Measurements from ENCODE around the gene SNORC.

SNORC gene

DNA sequence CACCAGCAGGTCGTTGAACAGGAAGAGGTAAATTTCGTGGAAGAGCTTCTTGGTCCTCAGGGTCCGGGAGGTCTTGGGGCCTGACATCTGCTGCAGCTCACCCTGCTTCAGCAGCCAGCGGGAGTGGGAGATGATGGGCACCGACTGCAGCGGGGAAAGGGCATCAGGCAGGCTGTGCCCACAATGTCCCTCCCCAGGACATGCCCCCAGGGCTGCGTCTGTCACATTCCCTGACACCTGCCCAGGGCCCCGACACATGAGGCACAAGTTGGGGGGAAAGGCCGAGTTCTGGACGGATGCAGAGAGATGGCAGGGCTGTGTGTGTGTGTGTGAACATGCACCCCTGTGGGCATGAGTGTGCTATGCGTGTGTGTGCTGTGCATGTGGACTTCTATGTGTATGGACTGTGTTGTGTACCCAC is 13.9 kb downstream of the SNORC start:
- no peak overlapping the region for H3K27ac ChIP-seq (ENCODE audit: low read depth, low read length, poor library complexity, severe bottlenecking)

DNA sequence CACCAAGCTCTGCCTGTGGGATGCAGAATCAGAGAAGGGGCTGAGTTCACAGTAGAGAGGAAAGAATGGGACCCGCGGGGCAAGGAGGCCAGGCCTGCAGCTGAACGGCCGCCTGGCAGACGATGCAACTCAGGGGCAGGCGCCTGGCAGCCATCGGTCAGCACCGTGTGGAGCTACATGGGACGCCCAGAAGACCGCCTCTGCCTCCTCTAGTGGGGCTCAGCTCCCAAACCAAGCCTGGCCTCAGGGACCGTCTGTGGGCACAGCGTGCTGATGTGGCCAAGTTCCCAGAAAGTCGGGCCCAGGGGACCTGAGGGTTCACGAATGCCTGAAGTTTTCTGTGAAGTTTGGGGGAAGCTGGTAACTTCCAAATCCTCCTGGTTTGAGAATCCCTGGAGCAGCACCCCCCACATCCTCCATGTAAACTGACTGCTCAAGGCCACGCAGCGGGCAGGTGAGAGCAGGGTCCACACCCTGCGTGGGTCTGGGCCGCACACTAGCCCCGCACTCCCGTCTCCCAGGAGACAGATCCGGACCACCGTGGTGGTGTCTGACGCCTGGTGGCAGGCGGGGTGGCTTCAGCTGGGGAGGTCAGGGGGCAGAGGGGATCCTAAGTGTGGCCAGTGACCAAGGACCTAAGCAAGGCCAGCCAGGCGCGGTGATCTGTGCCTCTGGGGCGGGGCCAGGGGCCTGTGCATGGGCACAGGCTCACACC is 14.6 kb downstream of the SNORC start:
- H2AFZ ChIP-seq (ENCODE audit: low read length) = no peak overlapping the region
- H3K9me3 ChIP-seq (ENCODE audit: low read length) = no peaks in the 10 kb centered on the region
- H4K20me1 ChIP-seq (ENCODE audit: insufficient read depth, low read length) = no peaks in the 10 kb centered on the region
- no peaks in the 10 kb centered on the region; the same call in 1 of the 2 replicates for H3K27me3 ChIP-seq (ENCODE audit: insufficient read depth, low read length)
- H3K4me3 ChIP-seq (ENCODE audit: low read depth, low read length, poor library complexity, severe bottlenecking) = no peak overlapping the region
- H3K36me3 ChIP-seq (ENCODE audit: insufficient read depth, low read length) = no peaks in the 10 kb centered on the region
- H3K79me2 ChIP-seq (ENCODE audit: insufficient read depth, low read length) = no peaks in the 10 kb centered on the region
- H3F3A ChIP-seq (ENCODE audit: insufficient read depth, low read length) = no peaks in the 10 kb centered on the region
- H3K9me2 ChIP-seq (ENCODE audit: low read depth, low read length) = no peaks in the 10 kb centered on the region
- H3K4me1 ChIP-seq (ENCODE audit: insufficient read depth, low read length, severe bottlenecking) = no peaks in the 10 kb centered on the region
- no peak for TF ChIP-seq EZH2 (IDR thresholded peaks at IDR 0.05; ENCODE audit: borderline replicate concordance, low read length)
- no peak for TF ChIP-seq CTCF (IDR thresholded peaks at IDR 0.05; ENCODE audit: low read length)
- H3K27ac ChIP-seq (ENCODE audit: low read depth, low read length, poor library complexity, severe bottlenecking) = no peak overlapping the region
- no peak overlapping the region for H3K9ac ChIP-seq (ENCODE audit: low read length)
- H3K4me2 ChIP-seq (ENCODE audit: low read length) = no peak overlapping the region

More for the DNA sequence above, 13.9 kb downstream of the SNORC start:
- Histone ChIP-seq H3K36me3 (ENCODE audit: insufficient read depth, low read length) (no peaks in the 10 kb centered on the region), H3K4me3 (ENCODE audit: low read depth, low read length, poor library complexity, severe bottlenecking) (no peak overlapping the region), H3K9me3 (ENCODE audit: low read length) (no peaks in the 10 kb centered on the region), H4K20me1 (ENCODE audit: insufficient read depth, low read length) (no peaks in the 10 kb centered on the region), H3K9me2 (ENCODE audit: low read depth, low read length) (no peaks in the 10 kb centered on the region), H3K27me3 (ENCODE audit: insufficient read depth, low read length) (no peaks in the 10 kb centered on the region; the same call in 1 of the 2 replicates), H3K4me2 (ENCODE audit: low read length) (no peak overlapping the region), H2AFZ (ENCODE audit: low read length) (no peak overlapping the region), H3K4me1 (ENCODE audit: insufficient read depth, low read length, severe bottlenecking) (no peaks in the 10 kb centered on the region), H3K9ac (ENCODE audit: low read length) (no peak overlapping the region), H3K79me2 (ENCODE audit: insufficient read depth, low read length) (no peaks in the 10 kb centered on the region), H3F3A (ENCODE audit: insufficient read depth, low read length) (no peaks in the 10 kb centered on the region)
- TF ChIP-seq EZH2 (IDR thresholded peaks at IDR 0.05; ENCODE audit: borderline replicate concordance, low read length) = no peak
- no peak for TF ChIP-seq CTCF (IDR thresholded peaks at IDR 0.05; ENCODE audit: low read length)

DNA sequence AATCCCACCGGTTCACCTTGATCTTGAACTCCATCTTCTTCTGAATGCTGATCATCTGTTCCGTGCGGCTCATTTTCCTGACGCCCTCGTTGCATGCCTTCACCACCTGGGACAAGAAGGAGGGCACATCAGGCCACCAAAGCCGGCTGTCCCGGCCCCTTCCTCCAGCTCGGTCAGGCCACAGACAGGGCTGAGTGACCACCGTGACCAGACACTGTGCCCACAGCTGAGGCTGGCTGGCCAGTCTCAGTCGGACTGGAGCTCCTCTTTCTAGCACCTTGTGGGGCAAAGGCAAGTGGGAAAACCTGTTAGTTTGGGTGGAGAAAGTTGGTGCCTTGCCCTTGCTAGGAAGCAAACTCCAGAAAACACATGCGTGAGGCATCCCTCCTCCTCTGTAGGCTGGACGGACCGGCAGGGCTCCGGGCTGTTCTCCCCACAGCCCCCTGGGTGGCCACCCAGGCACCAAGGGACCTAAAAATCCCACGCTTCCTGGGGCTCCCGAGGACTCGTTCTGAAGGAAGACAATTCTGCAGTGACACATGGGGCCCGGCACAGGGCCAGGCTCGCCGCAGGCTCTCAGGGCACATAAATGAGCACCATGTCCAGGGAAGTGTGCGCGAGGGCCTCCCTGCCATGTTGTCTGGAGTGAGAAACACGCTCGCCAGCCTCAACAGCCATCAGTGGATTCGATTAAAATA is 15.3 kb downstream of the SNORC start:
- H3K4me2 ChIP-seq (ENCODE audit: low read length) = no peak overlapping the region
- H3K9me2 ChIP-seq (ENCODE audit: low read depth, low read length) = no peaks in the 10 kb centered on the region
- no peaks in the 10 kb centered on the region for H3F3A ChIP-seq (ENCODE audit: insufficient read depth, low read length)
- H3K36me3 ChIP-seq (ENCODE audit: insufficient read depth, low read length) = no peaks in the 10 kb centered on the region
- no peaks in the 10 kb centered on the region; the same call in 1 of the 2 replicates for H3K27me3 ChIP-seq (ENCODE audit: insufficient read depth, low read length)
- no peaks in the 10 kb centered on the region for H4K20me1 ChIP-seq (ENCODE audit: insufficient read depth, low read length)
- H3K9me3 ChIP-seq (ENCODE audit: low read length) = no peaks in the 10 kb centered on the region
- TF ChIP-seq EZH2 (IDR thresholded peaks at IDR 0.05; ENCODE audit: borderline replicate concordance, low read length) = no peak
- TF ChIP-seq CTCF (IDR thresholded peaks at IDR 0.05; ENCODE audit: low read length) = no peak
- H3K79me2 ChIP-seq (ENCODE audit: insufficient read depth, low read length) = no peaks in the 10 kb centered on the region
- H2AFZ ChIP-seq (ENCODE audit: low read length) = no peak overlapping the region
- no peak overlapping the region for H3K4me3 ChIP-seq (ENCODE audit: low read depth, low read length, poor library complexity, severe bottlenecking)
- H3K27ac ChIP-seq (ENCODE audit: low read depth, low read length, poor library complexity, severe bottlenecking) = no peak overlapping the region
- no peaks in the 10 kb centered on the region for H3K4me1 ChIP-seq (ENCODE audit: insufficient read depth, low read length, severe bottlenecking)
- H3K9ac ChIP-seq (ENCODE audit: low read length) = no peak overlapping the region
